OCI-LY1 (cell line): ENCODE measurements around the gene MFAP2.

Source experiments
- H2AFZ ChIP-seq: fragments of 200-600 bp; sonication (generic), shearing (Covaris generic); 2 replicates; pipeline ENCODE4 v1.6.0; 2014; ENCODE audit warnings: antibody characterized with exemption, mild to moderate bottlenecking, low read length
- H3F3A ChIP-seq: fragments of 200-600 bp; sonication (generic), shearing (Covaris generic); 2 replicates; pipeline ENCODE4 v1.6.0; 2014; ENCODE audit warnings: mild to moderate bottlenecking, antibody characterized with exemption, low read length, moderate library complexity; ENCODE audit not compliant: insufficient read depth
- H3K27ac ChIP-seq: fragments of 200-600 bp; sonication (generic); 2 replicates; pipeline ENCODE4 v1.5.1; 2014; ENCODE audit warnings: low read length, mixed run types, mild to moderate bottlenecking, low read depth; ENCODE audit not compliant: poor library complexity, severe bottlenecking
- H3K27me3 ChIP-seq: fragments of 200-600 bp; sonication (generic); 2 replicates; pipeline ENCODE4 v1.6.0; 2014; ENCODE audit warnings: antibody characterized with exemption, mild to moderate bottlenecking, low read length, moderate library complexity; ENCODE audit not compliant: insufficient read depth
- H3K36me3 ChIP-seq: fragments of 200-600 bp; sonication (generic); 2 replicates; pipeline ENCODE4 v1.6.1; 2014; ENCODE audit warnings: mild to moderate bottlenecking, antibody characterized with exemption, low read length, moderate library complexity, mixed read lengths; ENCODE audit not compliant: insufficient read depth
- H3K4me1 ChIP-seq: fragments of 200-600 bp; sonication (generic); 2 replicates; pipeline ENCODE4 v1.5.1; 2014; ENCODE audit warnings: mild to moderate bottlenecking, low read length, moderate library complexity; ENCODE audit not compliant: insufficient read depth, severe bottlenecking
- H3K4me2 ChIP-seq: fragments of 200-600 bp; sonication (generic), shearing (Covaris generic); 2 replicates; pipeline ENCODE4 v1.6.1; 2014; ENCODE audit warnings: low read length
- H3K4me3 ChIP-seq: fragments of 200-600 bp; sonication (generic); 2 replicates; pipeline ENCODE4 v1.5.1; 2014; ENCODE audit warnings: low read length, low read depth, mild to moderate bottlenecking, mixed read lengths; ENCODE audit not compliant: poor library complexity, severe bottlenecking
- H3K79me2 ChIP-seq: fragments of 200-600 bp; shearing (Covaris generic); 2 replicates; pipeline ENCODE4 v1.6.1; 2016; ENCODE audit warnings: mixed run types, low read length, mixed read lengths; ENCODE audit not compliant: insufficient read depth
- H3K9ac ChIP-seq: fragments of 200-600 bp; sonication (generic), shearing (Covaris generic); 2 replicates; pipeline ENCODE4 v1.6.1; 2014; ENCODE audit warnings: mild to moderate bottlenecking, low read length, mixed read lengths
- H3K9me2 ChIP-seq: fragments of 200-600 bp; sonication (generic), shearing (Covaris generic); 2 replicates; pipeline ENCODE4 v1.6.1; 2014; ENCODE audit warnings: low read depth, mild to moderate bottlenecking, low read length, mixed read lengths
- H3K9me3 ChIP-seq: fragments of 200-600 bp; shearing (Covaris generic); 2 replicates; pipeline ENCODE4 v1.6.1; 2014; ENCODE audit warnings: low read length, mixed read lengths
- H4K20me1 ChIP-seq: fragments of 200-600 bp; sonication (generic), shearing (Covaris generic); 2 replicates; pipeline ENCODE4 v1.6.0; 2016; ENCODE audit warnings: mild to moderate bottlenecking, low read length; ENCODE audit not compliant: insufficient read depth
- CTCF ChIP-seq: fragments of 200-600 bp; sonication (generic), shearing (Covaris generic); IDR thresholded peaks from 2 replicates; pipeline ENCODE4 v1.5.1; 2017; ENCODE audit warnings: mild to moderate bottlenecking, antibody characterized with exemption, low read length, moderate library complexity, mixed read lengths
- EZH2 ChIP-seq: fragments of 200-600 bp; sonication (generic), shearing (Covaris generic); IDR thresholded peaks from 2 replicates; pipeline ENCODE4 v1.8.0; 2017; ENCODE audit warnings: borderline replicate concordance, mixed run types, mild to moderate bottlenecking, antibody characterized with exemption, low read length, moderate library complexity, mixed read lengths

Gene MFAP2

GRCh38 chr1:17027900-17028299, 47.5 kb upstream of the MFAP2 start:
- Histone ChIP-seq H3K9me3 (no peaks in the 10 kb centered on the region), H3K4me2 (no peak overlapping the region), H3K36me3 (peaks cover 86% of the 10 kb centered on the region), H3K27ac (no peak overlapping the region), H3K27me3 (no peaks in the 10 kb centered on the region), H3K4me1 (no peaks in the 10 kb centered on the region), H3F3A (no peaks in the 10 kb centered on the region), H4K20me1 (no peaks in the 10 kb centered on the region), H3K79me2 (no peaks in the 10 kb centered on the region), H3K9me2 (no peaks in the 10 kb centered on the region), H3K9ac (no peak overlapping the region), H3K4me3 (no peak overlapping the region), H2AFZ (no peak overlapping the region)
- no peak for TF ChIP-seq CTCF
- no peak for TF ChIP-seq EZH2

- H3K4me3 ChIP-seq, result no peak overlapping the region
- no peaks in the 10 kb centered on the region for H3K27me3 ChIP-seq
- no peak overlapping the region for H3K9ac ChIP-seq
- H3K4me1 ChIP-seq, result no peaks in the 10 kb centered on the region
- H3F3A ChIP-seq, result no peaks in the 10 kb centered on the region
- no peak overlapping the region for H2AFZ ChIP-seq
- H4K20me1 ChIP-seq, result no peaks in the 10 kb centered on the region
- no peak overlapping the region for H3K27ac ChIP-seq
- H3K36me3 ChIP-seq, result peaks cover 86% of the 10 kb centered on the region
- no peak for TF ChIP-seq EZH2
- TF ChIP-seq CTCF, result no peak
- H3K4me2 ChIP-seq, result no peak overlapping the region
- H3K79me2 ChIP-seq, result no peaks in the 10 kb centered on the region
- no peaks in the 10 kb centered on the region for H3K9me2 ChIP-seq
- H3K9me3 ChIP-seq, result no peaks in the 10 kb centered on the region
These were observed 47.0 kb upstream of the MFAP2 start for GRCh38 chr1:17027403-17027802.

GRCh38 chr1:17024721-17025120, 44.3 kb upstream of the MFAP2 start:
- H3K9ac ChIP-seq, result no peak overlapping the region
- no peaks in the 10 kb centered on the region for H3F3A ChIP-seq
- H3K9me2 ChIP-seq, result no peaks in the 10 kb centered on the region
- no peak overlapping the region for H3K4me2 ChIP-seq
- no peak overlapping the region for H2AFZ ChIP-seq
- H3K36me3 ChIP-seq, result peaks cover 93% of the 10 kb centered on the region
- no peaks in the 10 kb centered on the region for H3K27me3 ChIP-seq
- TF ChIP-seq EZH2 (no peak), CTCF (no peak)
- no peaks in the 10 kb centered on the region for H4K20me1 ChIP-seq
- H3K4me3 ChIP-seq, result no peak overlapping the region
- no peak overlapping the region for H3K27ac ChIP-seq
- H3K79me2 ChIP-seq, result no peaks in the 10 kb centered on the region
- H3K4me1 ChIP-seq, result no peaks in the 10 kb centered on the region
- no peaks in the 10 kb centered on the region for H3K9me3 ChIP-seq
